ENCODE measurements around the gene SLC6A13.
"Not testable (repeated sequence)": the region's sequence is repeated elsewhere in the genome, so short reads cannot be mapped to it uniquely, and the experiment has no call there.

The SLC6A13 gene

DNA sequence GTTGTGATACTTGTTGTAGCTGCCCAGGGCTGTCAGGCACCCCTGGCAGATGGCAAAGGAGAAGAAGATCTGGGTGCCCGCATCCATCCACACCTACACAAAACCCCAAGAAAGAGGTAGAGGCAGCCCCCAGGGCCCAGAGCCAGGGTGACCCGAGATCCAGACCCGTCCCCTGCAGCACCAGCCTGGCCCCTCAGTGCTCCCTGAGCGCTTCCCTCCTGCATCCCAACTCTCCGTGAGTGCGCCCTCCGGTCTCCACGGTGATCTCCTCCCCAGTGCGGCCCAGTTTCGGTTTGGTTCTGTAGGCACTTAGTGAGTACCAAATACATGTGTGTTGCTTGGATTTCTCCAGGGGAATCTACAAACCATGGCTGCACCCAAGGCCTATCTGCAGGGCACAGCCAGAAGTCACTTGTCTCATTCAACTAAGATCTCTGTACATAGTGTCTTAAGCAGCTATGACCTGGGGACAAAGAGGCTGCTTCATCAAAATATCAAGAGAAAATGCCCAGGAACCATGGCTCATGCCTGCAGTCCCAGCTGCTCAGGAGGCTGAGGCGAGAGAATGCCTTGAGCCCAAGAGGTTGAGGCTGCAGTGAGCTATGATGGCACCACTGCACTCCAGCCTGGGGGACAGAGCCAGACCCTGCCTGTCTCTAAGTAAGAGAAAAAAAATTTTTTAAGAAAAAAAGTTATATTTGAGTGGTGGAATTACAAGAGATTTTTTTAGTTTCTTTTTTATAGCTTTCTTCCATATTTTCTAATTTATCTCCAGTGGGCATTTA, 64.5 kb downstream of the SLC6A13 start:
- no peak for DNase-seq (ENCODE audit: low read depth)

DNA sequence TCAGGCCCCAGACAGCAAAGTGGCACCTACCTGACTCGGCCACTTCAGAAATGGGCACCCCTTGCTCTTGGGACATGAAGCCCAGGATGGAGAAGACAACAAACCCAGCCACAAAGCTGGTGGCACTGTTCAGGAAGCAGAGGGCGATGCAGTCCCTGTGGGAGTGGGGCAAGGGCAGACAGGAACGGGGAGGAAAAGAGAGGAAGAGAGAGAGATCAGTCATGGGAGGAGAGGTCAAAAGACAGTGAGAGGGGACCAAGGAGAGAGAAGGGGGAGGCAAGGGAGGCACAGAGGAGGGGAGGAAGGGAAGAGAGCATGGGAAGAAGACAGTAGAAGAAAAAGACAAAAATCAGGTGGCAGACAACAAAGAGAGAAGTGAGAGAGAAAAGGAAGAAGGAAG, 65.3 kb downstream of the SLC6A13 start:
- no peak for DNase-seq (ENCODE audit: low read depth)

DNA sequence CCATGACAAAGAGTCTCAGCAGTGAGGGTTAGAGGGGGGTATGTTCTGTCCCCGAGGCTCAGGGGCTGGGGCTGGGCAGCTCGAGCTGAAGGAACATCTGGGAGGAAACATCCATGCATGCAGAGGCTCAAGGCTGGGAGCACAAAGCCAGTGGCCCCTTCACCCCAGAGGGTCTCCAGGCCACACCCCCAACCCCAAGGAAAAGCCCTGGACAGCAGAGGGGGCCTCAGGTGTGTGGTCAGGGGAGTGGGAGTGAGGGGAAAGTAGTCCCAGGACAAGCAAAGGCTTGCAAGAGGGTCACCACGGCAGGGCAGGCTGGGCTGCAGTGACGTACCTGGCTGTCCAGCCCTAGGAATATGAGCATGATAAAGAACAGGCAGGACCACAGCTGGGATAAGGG, 66.2 kb downstream of the SLC6A13 start:
- DNase-seq (ENCODE audit: low read depth), result no peak

DNA sequence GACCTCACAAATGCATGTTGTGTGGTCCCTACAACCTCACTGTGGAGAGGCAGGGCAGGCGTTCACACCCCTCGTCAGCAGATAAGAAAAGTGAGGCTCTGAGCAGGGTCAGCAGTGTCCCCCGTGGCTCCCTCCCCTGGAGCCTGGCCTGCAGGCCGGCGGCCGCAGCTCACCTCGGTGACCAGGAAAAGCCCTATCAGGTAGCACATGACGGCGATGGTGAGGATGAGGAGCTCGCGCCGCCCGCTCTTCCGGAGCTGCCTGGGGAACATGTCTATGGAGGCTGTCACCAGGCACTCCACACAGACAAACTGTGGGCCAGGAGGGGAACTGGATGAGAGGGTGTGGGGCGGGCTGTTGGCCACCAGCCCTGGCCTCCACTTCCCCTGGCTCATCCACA, 66.7 kb downstream of the SLC6A13 start:
- DNase-seq (ENCODE audit: low read depth), result no peak

DNA sequence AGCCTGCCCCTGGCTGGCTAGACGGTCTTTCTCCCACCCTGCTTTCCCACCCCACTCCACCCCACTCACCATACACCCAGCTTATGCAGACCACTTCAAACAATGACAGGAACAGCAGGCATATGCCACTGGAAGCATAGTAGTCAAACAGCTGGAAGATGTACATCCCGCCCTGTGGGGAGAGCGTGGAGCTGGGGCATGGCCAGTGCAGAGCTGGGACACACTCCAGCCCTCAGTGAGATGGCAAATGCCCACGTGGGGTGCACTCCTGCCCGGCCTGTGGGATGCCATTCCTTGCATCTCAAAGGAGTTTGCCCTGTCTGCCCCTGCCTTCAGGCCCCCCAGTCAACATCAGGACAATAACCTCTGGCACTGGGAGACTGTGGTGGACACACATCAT, 67.5 kb downstream of the SLC6A13 start:
- no peak for DNase-seq (ENCODE audit: low read depth)

DNA sequence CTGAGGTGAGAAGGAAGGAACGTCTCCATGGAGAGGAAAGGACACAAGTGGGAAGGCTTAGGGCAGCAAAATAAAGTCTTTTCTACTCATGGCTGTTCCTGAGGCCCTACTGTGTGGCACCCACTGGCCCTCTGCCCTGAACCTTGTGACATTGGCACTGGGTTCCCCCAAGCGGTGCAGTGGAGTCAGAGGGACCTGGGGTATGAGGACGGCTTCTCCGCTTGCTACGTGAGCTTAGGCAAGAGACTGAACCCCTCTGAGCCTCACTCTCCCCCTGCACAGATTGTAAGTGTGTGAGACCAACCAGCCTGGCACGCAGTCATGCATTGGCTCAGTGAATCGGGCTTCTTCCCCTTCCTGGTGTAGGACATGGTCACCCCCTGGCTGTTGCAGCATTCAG, 68.4 kb downstream of the SLC6A13 start:
- DNase-seq (ENCODE audit: low read depth), result no peak

DNA sequence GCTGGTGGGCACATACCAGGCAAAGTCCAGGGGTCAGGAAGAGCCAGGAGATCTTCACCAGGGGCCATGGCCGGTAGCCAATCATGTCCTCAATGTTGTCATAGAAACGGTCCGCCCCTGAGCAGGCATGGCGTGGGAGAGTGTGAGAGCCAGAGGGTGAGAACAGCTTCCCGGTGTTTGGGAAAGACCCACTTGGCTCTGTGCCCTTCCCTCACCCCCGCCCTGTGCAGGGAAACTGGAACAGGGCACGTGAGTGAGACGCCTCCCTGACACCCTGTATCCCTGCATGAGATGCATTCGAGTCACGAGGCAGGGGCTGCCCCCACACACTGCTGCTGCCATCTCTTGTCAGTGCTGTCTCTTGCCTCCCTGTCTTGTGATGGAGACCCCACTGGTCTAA, 69.4 kb downstream of the SLC6A13 start:
- DNase-seq (ENCODE audit: low read depth), result no peak

DNA sequence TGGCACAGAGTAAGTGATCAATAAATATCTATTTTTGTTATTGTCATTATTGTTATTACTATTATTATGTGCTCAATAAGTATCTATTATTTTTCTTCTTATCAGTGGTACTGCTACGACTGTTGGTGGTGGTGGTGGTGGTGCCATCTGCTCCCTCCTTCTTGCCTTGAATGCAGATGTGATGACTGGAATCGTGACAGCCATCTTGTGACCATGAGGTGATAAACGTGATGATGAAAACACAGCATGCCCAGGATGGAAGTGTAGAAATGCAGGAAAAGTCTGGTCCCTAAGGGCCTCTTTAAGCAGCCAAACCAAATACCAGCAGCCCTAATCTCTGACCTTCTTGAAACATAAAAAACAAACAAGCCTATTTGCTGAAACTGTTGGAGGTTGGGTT, 71.1 kb downstream of the SLC6A13 start:
- DNase-seq (ENCODE audit: low read depth), result no peak

DNA sequence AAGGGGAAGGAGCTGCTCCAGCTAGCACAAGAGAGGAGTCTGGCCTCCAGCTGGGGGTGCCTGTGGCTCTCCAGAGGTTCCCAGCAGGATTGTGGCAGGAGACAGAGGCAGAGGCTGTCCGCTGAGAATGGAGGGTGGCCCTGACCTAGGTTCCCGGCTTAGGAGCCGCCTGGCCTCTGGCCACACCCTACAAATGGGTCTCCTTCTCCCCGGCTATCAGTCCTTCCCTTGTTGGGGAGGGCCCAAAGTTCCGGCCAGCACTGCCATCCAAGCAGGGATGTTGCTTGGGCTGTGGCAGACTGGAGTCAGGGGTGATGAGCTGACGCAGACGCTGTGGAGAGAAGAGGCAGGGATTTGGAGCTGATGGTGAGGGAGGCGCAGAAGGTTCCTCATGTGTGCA, 71.8 kb downstream of the SLC6A13 start:
- DNase-seq (ENCODE audit: low read depth), result no peak

DNA sequence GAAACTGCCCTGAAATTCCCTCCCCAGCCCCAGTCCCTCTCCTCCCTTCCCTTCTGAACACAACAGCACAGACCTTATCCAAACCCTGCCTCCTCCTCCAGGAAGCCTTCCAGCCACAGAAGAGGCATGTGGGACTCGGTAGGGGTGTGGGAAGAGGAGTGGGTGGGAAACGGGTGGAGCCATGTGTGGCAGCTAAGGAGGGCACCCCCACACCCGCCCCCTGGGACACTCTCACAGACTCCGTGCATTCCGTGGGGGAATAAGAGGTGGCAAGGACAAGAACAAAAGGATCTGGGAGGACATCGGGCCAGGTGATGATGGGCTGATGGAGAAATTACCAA, 73.0 kb downstream of the SLC6A13 start:
- no peak for DNase-seq (ENCODE audit: low read depth)

DNA sequence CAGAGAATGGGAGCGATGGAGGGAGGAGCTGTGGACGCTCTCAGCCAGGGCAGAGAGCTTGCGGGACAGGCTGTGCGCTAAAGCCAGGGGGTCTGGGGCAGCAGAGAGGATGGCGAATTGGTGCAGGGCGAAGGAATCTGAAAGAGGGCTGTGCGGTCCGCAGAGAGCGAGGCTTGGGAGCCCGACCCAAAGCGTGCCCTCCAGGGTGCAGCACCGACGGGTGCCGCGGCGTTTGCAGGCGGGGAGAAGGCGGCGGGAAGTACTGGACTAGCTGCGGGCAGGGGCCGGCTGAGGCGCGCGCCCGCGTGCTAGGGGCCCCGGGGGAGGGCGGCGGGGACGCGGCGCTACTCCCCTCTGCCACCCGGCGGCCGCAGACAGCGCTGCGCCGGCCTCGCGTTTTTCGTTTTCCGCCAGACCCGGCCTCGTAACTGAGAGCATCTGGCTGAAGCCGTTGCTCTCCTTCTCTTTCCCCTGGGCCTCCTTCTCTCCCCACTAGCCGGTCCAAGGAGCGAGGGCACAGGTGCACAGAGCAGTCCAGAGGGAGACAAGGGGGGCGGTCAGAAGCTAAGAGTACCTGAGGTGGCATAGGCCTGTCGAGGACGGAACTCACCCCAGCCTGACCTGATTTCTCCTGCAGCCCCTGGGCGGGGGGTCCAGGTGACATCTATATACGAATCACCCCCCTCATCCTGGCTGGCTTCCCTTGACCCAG, 73.6 kb downstream of the SLC6A13 start:
- DNase-seq (ENCODE audit: low read depth), result peak; percentile 16

DNA sequence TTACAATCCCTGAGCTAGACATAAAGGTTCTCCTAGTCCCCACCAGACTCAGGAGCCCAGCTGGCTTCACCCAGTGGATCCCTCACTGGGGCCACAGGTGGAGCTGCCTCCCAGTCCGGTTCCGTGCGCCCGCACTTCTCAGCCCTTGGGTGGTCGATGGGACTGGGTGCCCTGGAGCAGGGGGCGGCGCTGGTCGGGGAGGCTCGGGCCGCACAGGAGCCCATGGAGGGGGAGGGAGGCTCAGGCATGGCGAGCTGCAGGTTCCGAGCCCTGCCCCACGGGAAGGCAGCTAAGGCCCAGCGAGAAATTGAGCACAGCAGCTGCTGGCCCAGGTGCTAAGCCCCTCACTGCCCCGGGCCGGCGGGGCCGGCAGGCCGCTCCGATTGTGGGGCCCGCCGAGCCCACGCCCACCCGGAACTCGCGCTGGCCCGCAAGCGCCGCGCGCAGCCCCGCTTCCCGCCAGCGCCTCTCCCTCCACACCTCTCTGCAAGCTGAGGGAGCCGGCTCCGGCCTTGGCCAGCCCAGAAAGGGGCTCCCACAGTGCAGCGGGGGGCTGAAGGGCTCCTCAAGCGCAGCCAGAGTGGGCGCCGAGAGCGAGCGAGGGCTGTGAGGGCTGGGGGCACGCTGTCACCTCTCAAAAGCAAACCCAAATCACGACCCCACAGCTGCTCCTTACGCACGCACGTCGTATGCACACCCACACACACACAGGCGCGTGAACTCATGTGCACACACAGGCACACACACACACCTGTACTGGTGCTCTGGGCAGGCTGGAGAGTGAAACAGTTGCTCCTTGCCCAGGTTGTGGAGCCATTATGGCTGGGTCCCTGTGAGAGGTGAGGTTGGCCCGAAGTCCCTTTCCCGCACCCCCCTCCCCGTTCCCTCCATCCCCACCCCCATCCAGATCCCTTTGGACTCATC, 74.4 kb downstream of the SLC6A13 start:
- not testable (repeated sequence) for DNase-seq (ENCODE audit: low read depth)

DNA sequence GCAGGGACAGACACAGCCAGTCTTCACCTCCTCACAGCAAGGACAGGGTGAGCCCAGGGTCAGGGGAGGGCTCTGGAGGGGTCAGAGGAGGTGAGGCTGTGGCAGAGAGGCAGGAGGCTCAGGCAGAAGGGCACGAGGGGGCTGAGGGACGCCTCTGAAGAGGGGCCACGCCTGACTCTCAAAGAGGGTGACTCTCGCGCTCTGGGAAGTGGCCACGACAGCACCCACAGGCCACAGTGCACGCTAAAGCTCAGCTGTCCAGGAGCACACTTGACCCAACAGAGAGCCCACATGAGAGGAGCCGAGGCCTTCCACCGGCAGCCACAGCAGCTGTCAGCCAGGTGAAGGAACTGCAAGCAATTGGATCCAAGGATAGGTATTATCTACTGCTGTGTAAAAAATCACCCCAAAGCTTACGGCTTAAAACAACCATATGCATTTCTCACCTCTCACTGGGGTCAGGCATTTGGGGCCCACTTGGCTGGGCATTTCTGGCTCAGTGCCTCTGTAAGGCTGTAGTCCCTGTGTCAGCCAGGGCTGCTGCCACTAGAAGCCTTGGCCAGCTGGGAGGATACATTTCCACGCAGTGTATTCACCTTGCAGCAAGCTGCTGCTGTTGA, 76.5 kb downstream of the SLC6A13 start:
- no peak for DNase-seq (ENCODE audit: low read depth)

DNA sequence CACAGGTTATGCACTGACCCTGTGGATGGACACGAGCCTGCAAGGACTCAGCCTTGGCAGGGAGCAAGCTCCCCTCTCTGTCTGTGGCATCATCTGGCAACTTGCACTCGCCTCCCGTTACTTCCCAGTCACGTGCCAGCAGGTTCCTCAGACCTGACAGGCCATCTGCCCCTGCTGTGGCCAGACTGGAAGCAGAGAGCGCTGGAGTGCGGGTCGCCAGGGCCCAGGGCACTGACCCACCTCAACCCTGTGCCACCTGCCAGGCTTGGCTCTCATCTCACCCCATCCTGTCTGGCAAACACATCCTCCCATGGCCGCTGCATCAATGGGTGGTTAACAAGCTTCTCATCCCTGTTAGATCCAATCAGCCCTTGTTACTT, 77.1 kb downstream of the SLC6A13 start:
- no peak for DNase-seq (ENCODE audit: low read depth)

DNA sequence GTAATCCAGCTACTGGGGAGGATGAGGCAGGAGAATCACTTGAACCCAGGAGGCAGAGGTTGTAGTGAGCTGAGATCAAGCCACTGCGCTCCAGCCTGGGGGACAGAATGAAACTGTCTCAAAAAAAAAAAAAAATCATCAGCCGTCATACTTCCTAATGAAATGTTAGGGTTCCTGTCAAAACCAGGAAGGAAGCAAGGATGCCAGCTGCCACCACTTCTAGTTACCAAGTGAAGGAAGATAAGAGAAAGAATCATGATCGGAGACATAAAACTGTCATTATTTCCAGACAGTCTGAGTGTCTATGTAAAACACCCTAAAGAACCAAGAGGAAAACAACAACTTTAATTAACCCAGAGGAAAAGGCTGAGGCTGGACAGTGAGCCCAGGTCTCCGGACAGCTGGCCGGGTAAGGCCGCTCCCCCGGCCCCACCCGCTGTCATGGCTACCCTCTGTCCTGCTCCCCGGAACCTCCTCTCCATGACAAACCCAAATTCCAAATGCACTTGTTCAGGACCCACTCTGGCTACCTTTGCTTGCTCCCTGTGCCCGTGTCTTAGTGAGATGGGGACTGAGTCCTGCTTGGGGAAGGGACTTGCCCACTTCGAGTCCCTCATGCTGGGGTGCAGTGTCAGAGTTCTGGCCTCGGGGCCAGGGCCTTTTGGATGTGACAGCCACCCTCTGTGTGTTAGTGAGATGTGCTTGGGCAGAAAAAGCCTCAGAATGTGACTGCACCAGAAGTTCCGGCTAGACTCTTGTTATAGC, 77.6 kb downstream of the SLC6A13 start:
- no peak for DNase-seq (ENCODE audit: low read depth)

DNA sequence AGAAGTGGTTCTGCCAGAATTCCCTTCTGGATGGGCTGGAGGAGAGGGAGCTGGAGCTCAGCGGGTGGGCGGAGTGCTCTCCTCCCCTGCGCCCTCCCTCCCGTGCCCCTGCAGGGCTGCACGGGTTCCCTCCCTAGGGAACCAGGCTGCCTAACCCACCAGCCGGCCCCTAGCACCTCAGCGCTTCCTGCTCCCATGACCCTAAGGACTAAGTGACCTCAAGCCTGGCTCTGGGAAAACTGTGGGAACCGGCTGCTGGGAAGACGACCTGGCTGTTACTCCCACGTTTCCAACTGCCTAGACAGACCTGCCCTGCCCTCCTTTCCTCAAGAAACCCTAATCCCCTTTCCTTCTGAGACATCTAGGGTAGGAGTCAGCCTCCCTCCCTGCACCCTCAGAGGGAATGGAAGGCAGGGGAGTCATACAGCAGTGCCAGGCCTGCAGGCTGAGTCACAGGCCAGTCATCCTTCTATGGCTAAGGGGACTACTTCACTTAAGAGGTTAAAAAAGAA, 80.2 kb downstream of the SLC6A13 start:
- no peak for DNase-seq (ENCODE audit: low read depth)

DNA sequence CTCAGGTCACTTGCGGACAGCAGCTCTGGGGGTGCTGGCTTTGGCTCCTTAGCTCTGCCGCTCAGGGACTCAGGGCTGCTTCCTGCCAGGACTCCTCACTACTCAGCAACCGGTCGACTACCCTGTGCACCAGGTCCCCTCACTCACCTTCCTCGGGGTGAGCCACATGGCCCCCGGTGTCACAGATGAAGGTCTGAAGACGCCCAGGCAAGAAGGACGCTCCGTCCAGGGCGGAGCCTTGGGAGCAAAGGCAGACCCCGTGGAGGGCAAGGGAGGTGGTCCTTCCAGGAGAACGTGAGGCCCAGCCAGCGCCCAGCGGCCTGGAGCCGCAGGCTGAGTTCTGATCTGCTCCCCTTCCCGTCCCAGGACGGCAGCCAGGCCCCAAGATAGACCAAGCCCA, 80.7 kb downstream of the SLC6A13 start:
- no peak for DNase-seq (ENCODE audit: low read depth)

DNA sequence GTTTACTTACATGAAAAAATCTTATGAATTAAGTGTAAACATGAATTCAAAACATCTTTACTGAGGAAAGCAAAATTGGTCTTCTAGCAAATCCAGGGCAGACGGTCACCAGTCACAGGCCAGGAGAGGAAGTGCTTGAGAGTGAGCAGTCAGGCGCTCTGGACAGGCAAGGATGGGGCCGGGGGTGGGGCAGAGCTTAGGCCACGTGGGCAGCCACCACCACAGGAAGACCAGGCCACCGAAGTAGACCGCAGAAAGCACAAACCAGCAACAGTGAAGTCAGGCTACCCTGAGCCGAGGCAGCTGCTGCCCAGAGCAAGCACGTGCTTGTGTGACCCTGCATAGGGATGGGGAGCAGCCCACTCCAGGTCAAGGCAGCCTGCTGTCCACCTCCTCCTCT, 82.2 kb downstream of the SLC6A13 start:
- no peak for DNase-seq (ENCODE audit: low read depth)

DNA sequence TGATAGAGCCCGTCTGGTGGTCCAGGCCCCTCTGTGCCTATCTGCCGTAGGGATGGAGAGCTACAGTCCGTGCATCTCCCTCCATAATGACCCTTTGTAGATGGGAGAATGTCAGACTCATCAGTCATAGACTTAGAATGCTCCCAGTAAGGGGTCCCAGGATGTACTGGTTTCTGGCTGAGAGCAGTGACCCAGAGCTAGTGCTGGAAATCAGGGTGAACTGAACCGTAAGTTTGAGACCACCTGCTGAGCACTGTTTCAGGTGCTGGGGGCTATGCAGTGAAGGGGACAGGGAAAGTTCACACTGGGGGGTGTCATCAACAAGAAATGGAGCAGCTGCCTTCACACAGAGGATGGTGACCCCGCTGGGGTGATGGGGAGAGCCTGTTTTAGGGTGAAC, 82.8 kb downstream of the SLC6A13 start:
- DNase-seq (ENCODE audit: low read depth), result no peak

DNA sequence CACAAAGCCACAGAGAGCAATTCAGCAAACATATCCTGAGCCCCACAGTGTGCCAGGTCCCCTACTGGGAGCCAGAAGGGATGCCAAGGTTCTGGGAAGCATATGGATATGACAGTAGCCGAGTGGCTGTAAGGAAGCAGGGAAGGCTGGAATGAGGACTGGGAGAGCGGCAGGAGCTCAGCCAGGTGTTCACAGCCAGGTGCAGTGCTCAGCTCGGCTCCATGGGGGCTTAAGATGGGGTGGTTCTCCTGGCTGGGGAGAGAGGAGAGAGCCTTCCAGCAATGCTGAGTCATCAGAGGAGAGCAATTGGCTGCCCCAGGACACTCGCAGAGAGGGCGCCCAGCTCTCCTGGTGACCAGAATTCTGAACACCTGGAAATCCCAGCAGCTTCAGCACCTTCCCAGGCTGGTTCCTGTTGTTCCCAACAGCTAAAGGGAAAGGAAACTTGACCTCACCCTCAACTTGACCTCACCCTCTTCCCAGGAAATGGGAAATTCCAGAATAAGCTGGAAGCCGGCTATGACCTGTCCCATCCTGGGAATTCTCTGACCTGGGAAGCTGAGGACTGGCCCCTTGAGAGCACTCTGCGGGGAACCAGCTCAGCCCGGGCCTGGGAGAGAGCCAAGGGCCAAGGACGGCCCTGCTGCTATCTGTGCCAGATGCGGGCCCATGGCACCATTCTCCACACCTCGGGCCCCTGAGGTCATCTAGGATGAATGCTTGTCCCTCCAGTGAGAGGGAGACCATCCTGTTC, 83.3 kb downstream of the SLC6A13 start:
- no peak for DNase-seq (ENCODE audit: low read depth)

DNA sequence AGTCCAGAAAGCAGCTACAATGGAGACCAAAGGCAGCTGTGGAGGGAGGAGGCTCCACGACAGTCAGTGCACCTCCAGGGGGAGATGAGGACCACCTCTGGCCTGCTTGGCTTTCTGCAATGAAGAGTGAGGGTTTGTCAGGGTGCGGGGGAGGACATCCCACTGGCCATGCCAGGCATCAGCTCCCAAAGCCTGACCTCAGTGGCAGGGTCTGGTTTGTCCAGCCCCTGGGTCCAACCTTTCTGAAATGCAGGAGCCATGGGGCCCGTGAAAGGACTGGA, 83.9 kb downstream of the SLC6A13 start:
- DNase-seq (ENCODE audit: low read depth), result no peak

Data from stimulated activated CD8-positive, alpha-beta memory T cell treated with anti-CD3 and anti-CD28 coated beads, Interleukin-12 subunit alpha, Interleukin-12 subunit beta, amount 100 ng/mL, for 1 hour (primary cell).